Karpas-422 (cell line): ENCODE measurements around the gene AZGP1. TPM values are rescaled to one million over a fixed set of nuclear protein-coding genes. Genes with fewer than 3 reads are reported as not detected.
A peak's percentile ranks its signal among the peaks of the same experiment; 100 is the strongest.

Source experiments
- DNase-seq: peaks from one replicate; pipeline ENCODE4 v3.0.0-alpha.2; 2015
- H2AFZ ChIP-seq: fragments of 200-600 bp; sonication (generic); 2 replicates; pipeline ENCODE4 v1.6.1; 2014; ENCODE audit warnings: antibody characterized with exemption, low read length, mixed read lengths
- H3K27ac ChIP-seq: fragments of 200-600 bp; sonication (generic); 2 replicates; pipeline ENCODE4 v1.5.1; 2014; ENCODE audit warnings: mild to moderate bottlenecking, low read length, moderate library complexity
- H3K27me3 ChIP-seq: fragments of 200-600 bp; sonication (generic); 2 replicates; pipeline ENCODE4 v1.6.1; 2014; ENCODE audit warnings: low read length, mixed read lengths
- H3K36me3 ChIP-seq: fragments of 200-600 bp; sonication (generic); 2 replicates; pipeline ENCODE4 v1.6.1; 2014; ENCODE audit warnings: low read length, mixed read lengths; ENCODE audit not compliant: insufficient read depth
- H3K4me1 ChIP-seq: fragments of 200-600 bp; sonication (generic); 2 replicates; pipeline ENCODE4 v1.6.1; 2014; ENCODE audit warnings: mild to moderate bottlenecking, low read length, mixed read lengths
- H3K4me2 ChIP-seq: fragments of 200-600 bp; sonication (generic); 2 replicates; pipeline ENCODE4 v1.6.1; 2014; ENCODE audit warnings: low read length, low read depth, mild to moderate bottlenecking; ENCODE audit not compliant: poor library complexity, severe bottlenecking
- H3K4me3 ChIP-seq: fragments of 200-600 bp; sonication (generic); 2 replicates; pipeline ENCODE4 v1.5.1; 2014; ENCODE audit warnings: mild to moderate bottlenecking, antibody characterized with exemption, low read length, mixed read lengths
- H3K79me2 ChIP-seq: fragments of 200-600 bp; sonication (generic); 2 replicates; pipeline ENCODE4 v1.6.1; 2014; ENCODE audit warnings: mild to moderate bottlenecking, low read length, mixed read lengths
- H3K9ac ChIP-seq: fragments of 200-600 bp; sonication (generic); 2 replicates; pipeline ENCODE4 v1.6.0; 2014; ENCODE audit warnings: low read length
- H3K9me2 ChIP-seq: fragments of 200-600 bp; sonication (generic), shearing (Covaris generic); replicated peaks from 2 replicates; pipeline ENCODE4 v1.6.0; 2014; ENCODE audit warnings: mild to moderate bottlenecking, low read length, moderate library complexity; ENCODE audit not compliant: insufficient read depth
- H3K9me3 ChIP-seq: fragments of 300-700, 200-600 bp; sonication (generic); 2 replicates; pipeline ENCODE4 v1.6.1; 2014; ENCODE audit warnings: low read length, mixed read lengths
- H4K20me1 ChIP-seq: fragments of 200-600 bp; sonication (generic); 2 replicates; pipeline ENCODE4 v1.6.1; 2014; ENCODE audit warnings: mild to moderate bottlenecking, antibody characterized with exemption, low read length, low read depth; ENCODE audit not compliant: insufficient read depth
- total RNA-seq: library from RNA; depleted of rRNA; stranded (reverse); fragments of >200 nt; shearing (Covaris generic); gene quantifications from 2 replicates; pipeline ENCODE4 v1.2.3, GENCODE V29; 2014; ENCODE audit warnings: low replicate concordance; rRNA removed

Gene AZGP1
- 1.0 and 2.0 TPM in 2 replicates for total RNA-seq

- H4K20me1 ChIP-seq, result no peaks in the 10 kb centered on the region
- no peaks in the 10 kb centered on the region for H3K9me3 ChIP-seq
- no peaks in the 10 kb centered on the region for H3K9me2 ChIP-seq
- H3K4me3 ChIP-seq, result no peak within 1 kb of the TSS
- H3K4me2 ChIP-seq, result no peak within 1 kb of the TSS
- H3K27ac ChIP-seq, result no peak within 1 kb of the TSS
- H3K9ac ChIP-seq, result no peak within 1 kb of the TSS
- peak; percentile 52 for DNase-seq
- no peaks in the 10 kb centered on the region for H3K36me3 ChIP-seq
- peaks cover 20% of the 10 kb centered on the region for H3K4me1 ChIP-seq
- H2AFZ ChIP-seq, result no peak within 1 kb of the TSS
- H3K27me3 ChIP-seq, result no peaks in the 10 kb centered on the region
- H3K79me2 ChIP-seq, result no peaks in the 10 kb centered on the region
Observed at GRCh38 chr7:99975782-99976521, at the start of gene AZGP1. Gene AZGP1, minus strand, starts transcription at chr7:99976031. Its CDS starts 11 bp downstream, at chr7:99976020.

- DNase-seq, result no peak
- Histone ChIP-seq H3K4me2 (no peak overlapping the region), H3K4me3 (no peak overlapping the region), H2AFZ (no peak overlapping the region), H3K79me2 (peaks cover 27% of the 10 kb centered on the region), H3K4me1 (no peaks in the 10 kb centered on the region), H3K9me3 (no peaks in the 10 kb centered on the region), H3K9me2 (no peaks in the 10 kb centered on the region), H4K20me1 (0 out of 2 replicates have a peak, but pooled peaks cover 3% of the 10 kb centered on the region), H3K9ac (no peak overlapping the region), H3K27me3 (no peaks in the 10 kb centered on the region), H3K36me3 (peaks cover 27% of the 10 kb centered on the region), H3K27ac (no peak overlapping the region)
Observed at GRCh38 chr7:100024020-100024619, 48.3 kb upstream of the AZGP1 start.

GRCh38 chr7:100023526-100023925 is 47.7 kb upstream of the AZGP1 start:
- H3K4me3 ChIP-seq, result no peak overlapping the region
- no peak overlapping the region for H3K4me2 ChIP-seq
- H3K9me2 ChIP-seq, result no peaks in the 10 kb centered on the region
- H3K9me3 ChIP-seq, result no peaks in the 10 kb centered on the region
- DNase-seq, result no peak
- H3K27ac ChIP-seq, result no peak overlapping the region
- no peaks in the 10 kb centered on the region for H3K27me3 ChIP-seq
- H3K79me2 ChIP-seq, result peaks cover 33% of the 10 kb centered on the region
- H4K20me1 ChIP-seq, result 0 out of 2 replicates have a peak, but pooled peaks cover 3% of the 10 kb centered on the region
- no peak overlapping the region for H3K9ac ChIP-seq
- H3K4me1 ChIP-seq, result no peaks in the 10 kb centered on the region
- no peak overlapping the region for H2AFZ ChIP-seq
- H3K36me3 ChIP-seq, result peaks cover 27% of the 10 kb centered on the region

- Histone ChIP-seq H3K4me2 (no peak overlapping the region), H3K4me1 (no peaks in the 10 kb centered on the region), H3K27me3 (no peaks in the 10 kb centered on the region), H3K9me3 (no peaks in the 10 kb centered on the region), H3K4me3 (no peak overlapping the region), H3K9me2 (no peaks in the 10 kb centered on the region), H3K36me3 (peaks cover 33% of the 10 kb centered on the region), H3K9ac (no peak overlapping the region), H3K27ac (no peak overlapping the region), H2AFZ (no peak overlapping the region), H3K79me2 (peaks cover 41% of the 10 kb centered on the region), H4K20me1 (peaks cover 3% of the 10 kb centered on the region; the same call in 1 of the 2 replicates)
- DNase-seq, result no peak
Observed at GRCh38 chr7:100022621-100023020, 46.8 kb upstream of the AZGP1 start.

- Histone ChIP-seq H3K79me2 (peaks cover 55% of the 10 kb centered on the region), H3K27ac (no peak overlapping the region), H3K9me2 (no peaks in the 10 kb centered on the region), H2AFZ (no peak overlapping the region), H3K27me3 (no peaks in the 10 kb centered on the region), H3K4me3 (no peak overlapping the region), H3K9me3 (no peaks in the 10 kb centered on the region), H3K4me2 (no peak overlapping the region), H3K36me3 (peaks cover 37% of the 10 kb centered on the region), H4K20me1 (peaks cover 6% of the 10 kb centered on the region; the same call in 1 of the 2 replicates), H3K4me1 (peaks cover 7% of the 10 kb centered on the region), H3K9ac (no peak overlapping the region)
- no peak for DNase-seq
Observed at GRCh38 chr7:100021297-100021696, 45.5 kb upstream of the AZGP1 start.

GRCh38 chr7:100019908-100020307 is 44.1 kb upstream of the AZGP1 start:
- Histone ChIP-seq H3K4me1 (peaks cover 12% of the 10 kb centered on the region), H4K20me1 (peaks cover 10% of the 10 kb centered on the region; the same call in 1 of the 2 replicates), H2AFZ (no peak overlapping the region), H3K9me3 (no peaks in the 10 kb centered on the region), H3K27me3 (no peaks in the 10 kb centered on the region), H3K79me2 (peaks cover 62% of the 10 kb centered on the region), H3K27ac (no peak overlapping the region), H3K9ac (no peak overlapping the region), H3K4me3 (no peak overlapping the region), H3K9me2 (no peaks in the 10 kb centered on the region), H3K4me2 (no peak overlapping the region), H3K36me3 (peaks cover 32% of the 10 kb centered on the region; the same call in 1 of the 2 replicates)
- no peak for DNase-seq

GRCh38 chr7:100017875-100018274 is 42.0 kb upstream of the AZGP1 start:
- Histone ChIP-seq H3K4me1 (peaks cover 14% of the 10 kb centered on the region), H4K20me1 (peaks cover 10% of the 10 kb centered on the region; the same call in 1 of the 2 replicates), H3K9ac (no peak overlapping the region), H2AFZ (no peak overlapping the region), H3K36me3 (peaks cover 20% of the 10 kb centered on the region; the same call in 1 of the 2 replicates), H3K27ac (no peak overlapping the region), H3K4me3 (no peak overlapping the region), H3K9me2 (no peaks in the 10 kb centered on the region), H3K79me2 (peaks cover 62% of the 10 kb centered on the region), H3K4me2 (no peak overlapping the region), H3K27me3 (no peaks in the 10 kb centered on the region), H3K9me3 (no peaks in the 10 kb centered on the region)
- DNase-seq, result no peak

GRCh38 chr7:100017300-100017699 is 41.5 kb upstream of the AZGP1 start:
- H2AFZ ChIP-seq, result no peak overlapping the region
- peak overlapping the region; percentile 10 for H3K4me2 ChIP-seq
- no peaks in the 10 kb centered on the region for H3K9me3 ChIP-seq
- H3K36me3 ChIP-seq, result peaks cover 17% of the 10 kb centered on the region; the same call in 1 of the 2 replicates
- peaks cover 14% of the 10 kb centered on the region for H3K4me1 ChIP-seq
- no peaks in the 10 kb centered on the region for H3K27me3 ChIP-seq
- peaks cover 10% of the 10 kb centered on the region; the same call in 1 of the 2 replicates for H4K20me1 ChIP-seq
- DNase-seq, result no peak
- no peak overlapping the region for H3K27ac ChIP-seq
- peaks cover 61% of the 10 kb centered on the region for H3K79me2 ChIP-seq
- no peak overlapping the region for H3K9ac ChIP-seq
- H3K9me2 ChIP-seq, result no peaks in the 10 kb centered on the region
- no peak overlapping the region for H3K4me3 ChIP-seq
